ENCODE data around the gene MEOX1. TPM values are rescaled to one million over a fixed set of nuclear protein-coding genes. Genes with fewer than 3 reads are reported as not detected.
A peak's percentile ranks its signal among the peaks of the same experiment; 100 is the strongest.

Gene MEOX1
- total and polyA plus RNA-seq, 2 donors (not counting 1 experiment from before 2014, with no cell fraction given), result not detected

- H3K9ac ChIP-seq (ENCODE audit: insufficient read depth, low read length), result no peak overlapping the region
- H3K4me2 ChIP-seq (ENCODE audit: extremely low read depth, insufficient read depth, low read length), result peak overlapping the region; percentile 88
- H2AFZ ChIP-seq (ENCODE audit: low read length), result peak overlapping the region; percentile 24
- no peak overlapping the region for H3K4me3 ChIP-seq (replicated peaks in 1 of 4; ENCODE audit: control extremely low read depth in 1 of 4, insufficient read depth in 1 of 4, low read depth in 3 of 4, low read length in 4 of 4)
- no peaks in the 10 kb centered on the region for H3K79me2 ChIP-seq (ENCODE audit: control insufficient read depth, insufficient read depth, low read length)
- peaks cover 14% of the 10 kb centered on the region for H3K4me1 ChIP-seq (ENCODE audit: control insufficient read depth, extremely low read depth, insufficient read depth, low read length)
- TF ChIP-seq CTCF (conservative IDR thresholded peaks at IDR 0.05 in 1 of 2, IDR thresholded peaks at IDR 0.05 in 1 of 2; ENCODE audit: low read depth in 1 of 2, low read length in 2 of 2), result no peak
- TF ChIP-seq EZH2 (IDR thresholded peaks at IDR 0.05; ENCODE audit: low read length, missing control alignments), result no peak
- DNase-seq (ENCODE audit: low read depth in 2 of 2), result peak in 1 of 2 donors; percentile 50
- H4K20me1 ChIP-seq (ENCODE audit: control insufficient read depth, extremely low read depth, insufficient read depth, low read length), result no peaks in the 10 kb centered on the region
- no peaks in the 10 kb centered on the region for H3K27me3 ChIP-seq (ENCODE audit: control insufficient read depth, insufficient read depth, low read length)
- H3K36me3 ChIP-seq (ENCODE audit: control insufficient read depth, insufficient read depth, low read length), result no peaks in the 10 kb centered on the region
- peak overlapping the region; percentile 77 for H3K27ac ChIP-seq (ENCODE audit: insufficient read depth, low read length)
- H3K9me3 ChIP-seq (ENCODE audit: control insufficient read depth, insufficient read depth, low read depth, low read length), result no peaks in the 10 kb centered on the region
Measured at GRCh38 chr17:43591001-43591400, 70.7 kb downstream of the MEOX1 start.

Other genes with a start within 250 kb of the MEOX1 start
- gene DHX8, start 177.9 kb downstream of the MEOX1 start, total RNA-seq, result 37.0 and 42.3 TPM in 2 replicates
- gene DHX8, start 177.9 kb downstream of the MEOX1 start, polyA plus RNA-seq, result 31.2 and 41.9 TPM in 2 replicates
- 0.33 and 0.51 TPM in 2 replicates for gene ETV4, start 115.6 kb downstream of the MEOX1 start, total RNA-seq
- 1.8 and 4.1 TPM in 2 replicates for gene ETV4, start 115.6 kb downstream of the MEOX1 start, polyA plus RNA-seq
- not detected in 2 replicates for gene SOST, start 96.9 kb upstream of the MEOX1 start, total RNA-seq
- gene SOST, start 96.9 kb upstream of the MEOX1 start, polyA plus RNA-seq, result not detected in 2 replicates
- 43.4 and 51.2 TPM in 2 replicates for gene DUSP3, start 117.1 kb upstream of the MEOX1 start, total RNA-seq
- gene DUSP3, start 117.1 kb upstream of the MEOX1 start, polyA plus RNA-seq, result 54.0 and 55.9 TPM in 2 replicates
- under 0.01 TPM in 1 of 2 replicates, not detected in the other for gene CFAP97D1, start 118.5 kb upstream of the MEOX1 start, total RNA-seq
- 0.02 and 0.03 TPM in 2 replicates for gene CFAP97D1, start 118.5 kb upstream of the MEOX1 start, polyA plus RNA-seq
- 4.4 and 6.9 TPM in 2 replicates for gene MPP3, start 171.2 kb upstream of the MEOX1 start, total RNA-seq
- gene MPP3, start 171.2 kb upstream of the MEOX1 start, polyA plus RNA-seq, result 4.6 and 5.7 TPM in 2 replicates
- not detected in 2 replicates for gene CD300LG, start 185.3 kb upstream of the MEOX1 start, total RNA-seq
- gene CD300LG, start 185.3 kb upstream of the MEOX1 start, polyA plus RNA-seq, result not detected in 2 replicates
- gene MPP2, start 245.6 kb upstream of the MEOX1 start, total RNA-seq, result 1.3 and 2.1 TPM in 2 replicates
- 1.2 and 1.9 TPM in 2 replicates for gene MPP2, start 245.6 kb upstream of the MEOX1 start, polyA plus RNA-seq

Data from fibroblast of lung (primary cell).